Renal cortical epithelial cell (primary cell): ENCODE measurements around the gene TPRA1. TPM values are rescaled to one million over a fixed set of nuclear protein-coding genes. Genes with fewer than 3 reads are reported as not detected.
"Not testable (repeated sequence)": the region's sequence is repeated elsewhere in the genome, so short reads cannot be mapped to it uniquely, and the experiment has no call there.

Experiments
- DNase-seq: peaks from one replicate; pipeline ENCODE4 v3.0.0-alpha.2; 2011; ENCODE audit warnings: low read depth
- total RNA-seq: library from RNA; depleted of rRNA; stranded (reverse); fragments of >200 nt; gene quantifications from 2 replicates; pipeline ENCODE4 v1.2.3, GENCODE V29; 2014

TPRA1 gene
- total RNA-seq, 1 donor from 2014 or later = 54.2 TPM

- DNase-seq = no peak
Measured at GRCh38 chr3:127536830-127537812, 53.4 kb downstream of the TPRA1 start.

- DNase-seq = no peak
Measured at GRCh38 chr3:127535901-127536829, 54.4 kb downstream of the TPRA1 start.

- DNase-seq = no peak
Measured at GRCh38 chr3:127535106-127535785, 55.3 kb downstream of the TPRA1 start.

GRCh38 chr3:127534564-127534963 is 56.0 kb downstream of the TPRA1 start:
- no peak for DNase-seq

- DNase-seq = no peak
Measured at GRCh38 chr3:127534161-127534451, 56.4 kb downstream of the TPRA1 start.

GRCh38 chr3:127532561-127533203 is 57.9 kb downstream of the TPRA1 start:
- DNase-seq = no peak

GRCh38 chr3:127531821-127532220 is 58.7 kb downstream of the TPRA1 start:
- no peak for DNase-seq

GRCh38 chr3:127530863-127531262 is 59.7 kb downstream of the TPRA1 start:
- DNase-seq = not testable (repeated sequence)

GRCh38 chr3:127529346-127530188 is 61.0 kb downstream of the TPRA1 start:
- DNase-seq = no peak

GRCh38 chr3:127525373-127525772 is 65.2 kb downstream of the TPRA1 start:
- DNase-seq = peak; percentile 98

GRCh38 chr3:127524296-127524896 is 66.1 kb downstream of the TPRA1 start:
- DNase-seq = no peak

Other genes starting within 250 kb of the TPRA1 start
- 27.9 and 63.4 TPM in 2 replicates for gene MCM2, start 7.7 kb upstream of the TPRA1 start, total RNA-seq
- 6.7 and 19.6 TPM in 2 replicates for gene PODXL2, start 38.5 kb upstream of the TPRA1 start, total RNA-seq
- 5.4 and 13.5 TPM in 2 replicates for gene ABTB1, start 82.2 kb upstream of the TPRA1 start, total RNA-seq
- gene MGLL, start 231.8 kb upstream of the TPRA1 start, total RNA-seq = 106 and 155 TPM in 2 replicates